Peyer's patch (tissue), 4 donors: ENCODE results near the gene BMPR1A.
"Not testable (repeated sequence)": the region's sequence is repeated elsewhere in the genome, so short reads cannot be mapped to it uniquely, and the experiment has no call there.

Source experiments
- POLR2A ChIP-seq, 2 donors: fragments of 450-650 bp; IDR thresholded peaks; one replicate each; pipeline ENCODE4 v1.5.1; 2017; ENCODE audit warnings: antibody characterized with exemption in 2 of 2, mild to moderate bottlenecking in 2 of 2, moderate library complexity in 2 of 2
- TF ChIP-seq, protein P1 (sequence below), 6 experiments: fragments of 450-650 bp in 4 of 6; fragments of 200-600 bp in 2 of 6; sonication (generic) in 1 of 6; IDR thresholded peaks; one replicate each; pipeline ENCODE4 v1.5.1; 2017 to 2019; ENCODE audit warnings: antibody characterized with exemption in 6 of 6, mild to moderate bottlenecking in 3 of 6, moderate library complexity in 1 of 6

DNA sequence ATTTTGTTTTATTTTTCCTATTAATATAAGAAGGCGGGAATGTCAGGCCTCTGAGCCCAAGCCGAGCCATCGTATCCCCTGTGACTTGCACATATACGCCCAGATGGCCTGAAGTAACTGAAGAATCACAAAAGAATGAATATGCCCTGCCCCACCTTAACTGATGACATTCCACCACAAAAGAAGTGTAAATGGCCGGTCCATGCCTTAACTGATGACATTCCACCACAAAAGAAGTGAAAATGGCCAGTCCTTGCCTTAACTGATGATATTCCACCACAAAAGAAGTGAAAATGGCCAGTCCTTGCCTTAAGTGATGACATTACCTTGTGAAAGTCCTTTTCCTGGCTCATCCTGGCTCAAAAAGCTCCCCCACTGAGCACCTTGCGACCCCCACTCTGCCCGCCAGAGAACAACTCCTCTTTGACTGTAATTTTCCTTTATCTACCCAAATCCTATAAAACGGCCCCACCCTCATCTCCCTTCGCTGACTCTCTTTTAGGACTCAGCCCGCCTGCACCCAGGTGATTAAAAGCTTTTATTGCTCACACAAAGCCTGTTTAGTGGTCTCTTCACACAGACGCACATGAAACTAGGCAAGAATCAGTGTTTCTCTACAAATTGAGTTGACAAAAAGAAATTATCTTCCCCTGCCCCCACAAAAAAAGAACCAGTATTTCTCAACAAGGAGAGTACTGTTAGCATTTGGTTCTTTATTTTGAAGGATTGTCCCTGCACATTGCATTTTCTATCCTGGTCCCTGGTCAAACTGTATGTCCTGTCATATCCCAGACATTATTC, 108.8 kb downstream of the BMPR1A start:
- TF ChIP-seq, protein P1, sequence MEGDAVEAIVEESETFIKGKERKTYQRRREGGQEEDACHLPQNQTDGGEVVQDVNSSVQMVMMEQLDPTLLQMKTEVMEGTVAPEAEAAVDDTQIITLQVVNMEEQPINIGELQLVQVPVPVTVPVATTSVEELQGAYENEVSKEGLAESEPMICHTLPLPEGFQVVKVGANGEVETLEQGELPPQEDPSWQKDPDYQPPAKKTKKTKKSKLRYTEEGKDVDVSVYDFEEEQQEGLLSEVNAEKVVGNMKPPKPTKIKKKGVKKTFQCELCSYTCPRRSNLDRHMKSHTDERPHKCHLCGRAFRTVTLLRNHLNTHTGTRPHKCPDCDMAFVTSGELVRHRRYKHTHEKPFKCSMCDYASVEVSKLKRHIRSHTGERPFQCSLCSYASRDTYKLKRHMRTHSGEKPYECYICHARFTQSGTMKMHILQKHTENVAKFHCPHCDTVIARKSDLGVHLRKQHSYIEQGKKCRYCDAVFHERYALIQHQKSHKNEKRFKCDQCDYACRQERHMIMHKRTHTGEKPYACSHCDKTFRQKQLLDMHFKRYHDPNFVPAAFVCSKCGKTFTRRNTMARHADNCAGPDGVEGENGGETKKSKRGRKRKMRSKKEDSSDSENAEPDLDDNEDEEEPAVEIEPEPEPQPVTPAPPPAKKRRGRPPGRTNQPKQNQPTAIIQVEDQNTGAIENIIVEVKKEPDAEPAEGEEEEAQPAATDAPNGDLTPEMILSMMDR (IDR thresholded peaks at IDR 0.05): not testable (repeated sequence)
- TF ChIP-seq POLR2A (IDR thresholded peaks at IDR 0.05): not testable (repeated sequence)
